HL-60 (cell line): ENCODE data around the gene GFPT2.

ENCODE experiments used
- DNase-seq, 2 experiments: peaks; one replicate each; pipeline ENCODE4 v3.0.0-alpha.2; 2010 to 2020; ENCODE audit warnings: low read depth in 1 of 2, low spot score in 1 of 2
- H3K27ac ChIP-seq: fragments of 250-450 bp; sonication (Bioruptor Pico); replicated peaks from 2 replicates; pipeline ENCODE4 v1.5.1; 2020; ENCODE audit warnings: mild to moderate bottlenecking, moderate library complexity
- H3K27me3 ChIP-seq: fragments of 250-450 bp; sonication (Bioruptor Pico); 2 replicates; pipeline ENCODE4 v1.5.1; 2021; ENCODE audit warnings: mild to moderate bottlenecking, moderate library complexity; ENCODE audit not compliant: insufficient read depth, poor library complexity, severe bottlenecking
- H3K4me3 ChIP-seq: replicated peaks from 2 replicates; pipeline ENCODE4 v1.5.1; 2011; ENCODE audit warnings: mild to moderate bottlenecking, control low read depth, low read length; ENCODE audit not compliant: insufficient read depth
- GABPA ChIP-seq: IDR thresholded peaks from 2 replicates; pipeline ENCODE4 v1.6.1; 2012; ENCODE audit warnings: low read depth
- POLR2AphosphoS5 ChIP-seq: IDR thresholded peaks from 2 replicates; pipeline ENCODE4 v1.6.1; 2012; ENCODE audit warnings: low read depth
- REST ChIP-seq: IDR thresholded peaks from 2 replicates; pipeline ENCODE4 v1.6.1; 2012; ENCODE audit warnings: low read depth; ENCODE audit not compliant: insufficient replicate concordance
- SPI1 ChIP-seq: IDR thresholded peaks from 2 replicates; pipeline ENCODE4 v1.6.1; 2012; ENCODE audit warnings: low read depth, mild to moderate bottlenecking, borderline replicate concordance
- TF ChIP-seq, protein P1 (sequence below): IDR thresholded peaks from one replicate; pipeline ENCODE4 v1.5.1; 2011; ENCODE audit warnings: low read length, control low read depth, inconsistent platforms; ENCODE audit not compliant: insufficient read depth

GFPT2 gene

DNA sequence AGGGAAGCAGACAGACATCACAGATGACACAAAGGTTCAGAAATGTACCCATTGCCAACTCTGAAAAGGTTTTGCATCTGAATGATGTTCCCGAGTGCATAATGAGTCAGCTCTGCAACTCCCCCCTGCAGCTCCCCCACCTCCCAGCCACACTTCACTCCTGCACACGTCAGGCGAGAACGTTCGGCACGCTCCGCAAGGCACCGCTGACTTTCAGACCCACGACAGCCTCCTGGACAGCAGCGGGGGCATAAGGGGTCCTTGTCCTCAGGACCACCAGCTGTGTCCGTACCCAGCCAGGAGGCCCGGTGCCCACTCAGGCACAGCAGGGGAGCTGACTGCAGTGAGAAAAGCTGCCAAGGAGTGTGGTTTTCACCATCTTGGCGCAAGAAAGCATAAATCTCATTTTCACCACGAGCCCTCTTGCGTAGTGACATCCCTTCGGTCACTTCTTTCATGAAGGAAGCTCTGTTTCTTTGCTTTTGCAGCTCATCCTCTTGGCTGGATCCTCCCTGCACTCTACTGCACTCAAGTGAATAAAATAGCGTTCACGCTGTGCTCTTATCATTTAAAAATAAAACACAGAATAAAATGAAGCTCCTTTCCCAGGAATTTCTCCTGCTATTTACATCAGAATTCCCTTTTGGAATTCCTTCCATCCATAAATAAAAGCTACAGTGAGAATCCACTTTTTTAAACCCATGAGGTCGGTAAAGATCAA, 9.9 kb downstream of the GFPT2 start:
- Histone ChIP-seq H3K4me3 (no peak overlapping the region), H3K27me3 (no peaks in the 10 kb centered on the region), H3K27ac (no peak overlapping the region)
- no peak for DNase-seq
- TF ChIP-seq POLR2AphosphoS5, result no peak
- TF ChIP-seq SPI1, result no peak
- TF ChIP-seq REST, result no peak
- no peak for TF ChIP-seq GABPA
- TF ChIP-seq, protein P1, sequence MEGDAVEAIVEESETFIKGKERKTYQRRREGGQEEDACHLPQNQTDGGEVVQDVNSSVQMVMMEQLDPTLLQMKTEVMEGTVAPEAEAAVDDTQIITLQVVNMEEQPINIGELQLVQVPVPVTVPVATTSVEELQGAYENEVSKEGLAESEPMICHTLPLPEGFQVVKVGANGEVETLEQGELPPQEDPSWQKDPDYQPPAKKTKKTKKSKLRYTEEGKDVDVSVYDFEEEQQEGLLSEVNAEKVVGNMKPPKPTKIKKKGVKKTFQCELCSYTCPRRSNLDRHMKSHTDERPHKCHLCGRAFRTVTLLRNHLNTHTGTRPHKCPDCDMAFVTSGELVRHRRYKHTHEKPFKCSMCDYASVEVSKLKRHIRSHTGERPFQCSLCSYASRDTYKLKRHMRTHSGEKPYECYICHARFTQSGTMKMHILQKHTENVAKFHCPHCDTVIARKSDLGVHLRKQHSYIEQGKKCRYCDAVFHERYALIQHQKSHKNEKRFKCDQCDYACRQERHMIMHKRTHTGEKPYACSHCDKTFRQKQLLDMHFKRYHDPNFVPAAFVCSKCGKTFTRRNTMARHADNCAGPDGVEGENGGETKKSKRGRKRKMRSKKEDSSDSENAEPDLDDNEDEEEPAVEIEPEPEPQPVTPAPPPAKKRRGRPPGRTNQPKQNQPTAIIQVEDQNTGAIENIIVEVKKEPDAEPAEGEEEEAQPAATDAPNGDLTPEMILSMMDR, result no peak

DNA sequence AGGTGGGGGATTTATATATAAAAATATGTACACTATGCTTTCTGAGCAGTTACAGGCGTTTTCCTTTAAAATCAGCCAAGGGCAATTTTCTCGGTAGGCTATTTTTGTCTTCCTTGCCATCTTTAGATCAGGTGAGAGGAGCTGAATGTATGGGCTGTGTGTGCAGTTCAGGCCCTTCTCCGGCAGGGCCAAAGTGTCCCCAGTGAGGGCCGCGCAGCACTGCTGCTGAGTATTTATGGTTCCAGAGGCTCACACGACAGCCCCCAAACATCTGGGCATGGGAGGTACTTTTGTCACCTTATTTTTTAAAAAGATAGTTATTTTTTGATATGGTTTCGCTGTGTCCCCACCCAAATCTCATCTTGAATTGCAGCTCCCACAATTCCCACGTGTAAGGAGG, 11.5 kb downstream of the GFPT2 start:
- no peak for DNase-seq
- no peaks in the 10 kb centered on the region for H3K27me3 ChIP-seq
- TF ChIP-seq REST (no peak), SPI1 (no peak), GABPA (no peak), POLR2AphosphoS5 (no peak)
- TF ChIP-seq, protein P1, result no peak
- no peak overlapping the region for H3K27ac ChIP-seq
- H3K4me3 ChIP-seq, result no peak overlapping the region

DNA sequence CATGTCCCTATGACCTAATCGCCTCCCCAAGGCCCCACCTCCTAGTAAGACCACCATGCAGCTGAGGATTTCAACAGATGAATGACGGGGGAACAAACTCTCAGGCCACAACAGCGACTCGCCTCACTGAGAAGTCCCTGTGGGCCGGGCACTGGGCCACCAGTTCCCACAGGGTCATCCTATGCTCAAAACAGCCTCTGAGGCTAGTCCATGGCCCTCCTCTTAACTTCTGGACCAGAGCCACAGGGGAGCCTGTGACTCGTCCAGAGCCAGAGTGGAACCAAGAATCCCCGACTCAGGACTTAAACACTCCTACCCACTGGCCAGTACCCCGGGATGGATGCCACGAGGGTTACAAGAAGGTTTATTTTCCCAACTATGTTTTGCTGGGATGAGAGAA, 12.3 kb downstream of the GFPT2 start:
- H3K27ac ChIP-seq, result no peak overlapping the region
- no peak overlapping the region for H3K4me3 ChIP-seq
- no peak for TF ChIP-seq POLR2AphosphoS5
- TF ChIP-seq SPI1, result no peak
- TF ChIP-seq GABPA, result no peak
- no peak for TF ChIP-seq REST
- TF ChIP-seq, protein P1, result no peak
- H3K27me3 ChIP-seq, result no peaks in the 10 kb centered on the region
- DNase-seq, result no peak
